Uterus (tissue), 2 donors: Measurements from ENCODE around the gene BRINP3.

Source experiments
- CTCF ChIP-seq, 4 experiments: fragments of 200-600 bp in 2 of 4; fragments of 450-650 bp in 2 of 4; sonication (generic) in 2 of 4; IDR thresholded peaks; one replicate each; pipeline ENCODE4 v1.5.1; 2016 to 2019; ENCODE audit warnings: antibody characterized with exemption in 4 of 4, mild to moderate bottlenecking in 2 of 4, moderate library complexity in 1 of 4
- POLR2A ChIP-seq, 2 donors: fragments of 450-650 bp; IDR thresholded peaks; one replicate each; pipeline ENCODE4 v1.6.1; 2016; ENCODE audit warnings: antibody characterized with exemption in 2 of 2, mild to moderate bottlenecking in 1 of 2, moderate library complexity in 1 of 2

GRCh38 chr1:190476321-190476720 is 1.3 kb downstream of the BRINP3 start:
- TF ChIP-seq CTCF (IDR thresholded peaks at IDR 0.05) (no peak), POLR2A (IDR thresholded peaks at IDR 0.05) (no peak)
